Inflammatory macrophage (primary cell): Measurements from ENCODE around the gene USP20.

Source experiments
- DNase-seq, 2 donors: peaks; one replicate each; pipeline ENCODE4 v3.0.0-alpha.2; 2020 to 2022

USP20 gene

DNA sequence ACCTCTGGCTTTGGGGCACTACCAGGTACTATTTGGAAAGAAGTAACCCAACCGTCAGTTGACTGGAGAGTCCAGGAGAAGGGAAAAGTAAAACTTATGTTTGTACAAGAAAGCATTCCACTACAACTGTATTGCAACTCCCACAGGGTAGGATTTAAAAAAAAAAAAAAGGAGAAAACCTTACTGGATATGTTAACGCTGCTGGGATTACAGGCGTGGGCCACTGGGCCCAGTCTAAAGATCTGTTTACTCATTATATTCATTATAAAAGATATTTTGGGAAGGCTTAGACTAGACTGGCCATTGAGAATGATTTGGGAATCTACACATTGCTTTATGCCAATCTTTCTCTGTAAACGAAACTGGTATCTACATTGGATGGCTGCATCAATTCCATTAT lies 86.6 kb downstream of the USP20 start:
- DNase-seq, result no peak

DNA sequence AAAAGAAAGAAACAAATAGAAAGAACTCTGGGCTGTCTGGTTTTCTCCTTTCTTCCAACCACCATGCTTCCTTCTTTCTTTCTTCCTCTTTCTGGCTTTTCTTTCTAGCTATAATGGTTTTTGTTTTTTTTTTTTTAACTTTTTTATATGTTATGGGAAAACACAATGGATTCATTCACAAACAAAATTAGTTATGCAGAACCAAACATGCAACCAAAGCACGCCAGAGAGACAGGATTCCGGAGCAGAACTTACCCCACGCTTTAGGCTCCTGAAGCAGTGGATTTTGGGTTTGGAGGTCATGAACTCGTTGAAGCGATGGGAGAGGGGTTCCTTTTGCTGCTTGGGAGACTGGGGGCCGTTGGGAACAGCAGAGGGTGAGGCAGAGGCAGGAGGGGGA lies 88.3 kb downstream of the USP20 start:
- DNase-seq, result no peak

DNA sequence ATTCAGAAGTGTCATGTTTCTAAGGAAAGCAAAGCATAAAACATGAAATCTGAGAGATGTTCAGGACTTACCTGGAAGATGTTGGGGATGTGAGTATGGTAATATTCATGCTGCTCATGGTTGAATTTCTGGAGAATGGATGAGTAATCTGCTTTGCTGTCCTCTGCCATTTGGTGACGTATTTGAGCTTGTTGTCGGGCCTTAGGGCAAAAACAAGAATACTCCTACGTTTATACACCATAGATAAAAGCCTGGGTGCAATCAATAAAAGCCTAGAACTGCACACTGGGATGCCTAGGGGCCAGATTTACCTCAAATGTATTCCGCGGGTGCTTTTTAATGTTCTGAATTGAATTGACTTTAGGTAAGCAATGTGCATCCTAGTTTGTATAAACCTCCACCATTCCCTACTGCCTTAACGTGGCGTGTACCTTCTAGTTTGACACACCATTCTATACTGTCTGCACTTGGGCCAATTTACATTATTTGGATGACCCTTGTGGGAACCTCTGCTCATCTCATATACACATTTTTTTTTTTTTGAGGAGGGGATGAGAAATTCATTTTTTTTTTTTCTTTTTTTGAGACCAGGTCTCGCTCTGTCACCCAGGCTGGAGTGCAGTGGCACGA lies 94.4 kb downstream of the USP20 start:
- no peak for DNase-seq

DNA sequence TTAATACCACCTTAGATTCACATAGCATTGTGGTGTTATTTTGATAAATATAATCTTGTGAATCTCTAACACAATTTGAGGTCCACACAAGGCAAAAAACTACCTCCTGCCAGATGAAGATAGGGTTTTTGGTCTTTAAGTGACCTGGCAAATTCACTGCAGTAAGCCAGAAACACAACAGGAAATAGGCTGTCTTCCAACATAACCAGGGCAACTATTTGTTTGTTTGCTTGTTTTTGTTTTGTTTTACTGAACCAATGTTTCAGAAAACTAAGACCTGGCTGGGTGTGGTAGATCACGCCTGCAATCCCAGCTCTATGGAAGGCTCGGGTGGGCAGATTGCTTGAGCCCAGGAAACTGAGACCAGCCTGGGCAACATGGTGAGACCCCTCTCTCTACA lies 95.5 kb downstream of the USP20 start:
- no peak for DNase-seq
